Esophagus (tissue), 2 donors: ENCODE results near the gene RELL2. TPM values are rescaled to one million over a fixed set of nuclear protein-coding genes. Genes with fewer than 3 reads are reported as not detected.

Experiments
- H3K27ac ChIP-seq, 2 donors: one replicate each; pipeline ENCODE4 v1.5.1; 2013; ENCODE audit warnings: low read depth in 2 of 2, mild to moderate bottlenecking in 2 of 2, inconsistent platforms in 1 of 2, low read length in 1 of 2, moderate library complexity in 1 of 2
- H3K27me3 ChIP-seq, 2 donors: one replicate each; pipeline ENCODE4 v1.6.1; 2013; ENCODE audit warnings: low read length in 2 of 2, control low read depth in 1 of 2, mild to moderate bottlenecking in 1 of 2; ENCODE audit not compliant: insufficient read depth in 2 of 2, control insufficient read depth in 1 of 2
- H3K36me3 ChIP-seq, 2 donors: one replicate each; pipeline ENCODE4 v1.6.1; 2013; ENCODE audit warnings: low read length in 1 of 2; ENCODE audit not compliant: control insufficient read depth in 2 of 2, insufficient read depth in 2 of 2
- H3K4me1 ChIP-seq, 2 donors: one replicate each; pipeline ENCODE4 v1.6.1; 2013; ENCODE audit warnings: low read length in 1 of 2; ENCODE audit not compliant: control insufficient read depth in 2 of 2, insufficient read depth in 2 of 2
- H3K4me3 ChIP-seq, 2 donors: one replicate each; pipeline ENCODE4 v1.5.1; 2013; ENCODE audit warnings: low read length in 2 of 2, mild to moderate bottlenecking in 2 of 2, low read depth in 1 of 2, moderate library complexity in 1 of 2
- H3K9me3 ChIP-seq, 2 donors: one replicate each; pipeline ENCODE4 v1.6.1; 2013; ENCODE audit warnings: mild to moderate bottlenecking in 2 of 2, low read depth in 1 of 2, low read length in 1 of 2, moderate library complexity in 1 of 2; ENCODE audit not compliant: control insufficient read depth in 2 of 2, insufficient read depth in 1 of 2
- WGBS, 2 donors: extraction: QIAGEN DNeasy Blood & Tissue Kit; methylation state at CpG; one replicate each; pipeline ENCODE4 v1.1.7; 2013; 5-methylcytosine and 5-hydroxymethylcytosine counted together
- polyA plus RNA-seq, 2 donors: library from polyadenylated mRNA; stranded (reverse); fragments of 200-250 nt; gene quantifications; one replicate each; pipeline ENCODE4 v1.2.3, GENCODE V29; 2013
- donor health status: healthy with polysubstance abuse.
- donor health status: Bipolar disorder and iron deficiency.

RELL2 gene
- polyA plus RNA-seq, 2 donors = 6.3 to 6.7 TPM

- Histone ChIP-seq H3K36me3 (peaks cover 3 to 22% of the 10 kb centered on the region in 2 donors), H3K4me3 (no peak overlapping the region)
- WGBS, 2 donors = 86 to 92% methylated on average over 6 of the region's 6 CpGs
Measured at GRCh38 chr5:141646026-141646425, 9.2 kb downstream of the RELL2 start.

GRCh38 chr5:141647242-141647641 lies 10.4 kb downstream of the RELL2 start:
- H3K27me3 ChIP-seq = no peaks in the 10 kb centered on the region
- WGBS, 2 donors = 93 to 96% methylated on average over 5 of the region's 5 CpGs
- H3K36me3 ChIP-seq = peaks cover 3 to 22% of the 10 kb centered on the region in 2 donors
- H3K4me1 ChIP-seq = peaks cover 8 to 11% of the 10 kb centered on the region in 2 donors
- H3K27ac ChIP-seq = no peak overlapping the region
- no peaks in the 10 kb centered on the region for H3K9me3 ChIP-seq
- H3K4me3 ChIP-seq = no peak overlapping the region

More at GRCh38 chr5:141646026-141646425, 9.2 kb downstream of the RELL2 start:
- Histone ChIP-seq H3K9me3 (no peaks in the 10 kb centered on the region), H3K4me1 (peaks cover 3 to 9% of the 10 kb centered on the region in 2 donors), H3K27me3 (no peaks in the 10 kb centered on the region), H3K27ac (no peak overlapping the region)

- WGBS, 2 donors = 89 to 94% methylated on average over 3 of the region's 3 CpGs
- Histone ChIP-seq H3K4me1 (peaks cover 8 to 11% of the 10 kb centered on the region in 2 donors), H3K27ac (no peak overlapping the region), H3K4me3 (no peak overlapping the region), H3K9me3 (no peaks in the 10 kb centered on the region), H3K36me3 (peaks cover 3 to 22% of the 10 kb centered on the region in 2 donors), H3K27me3 (no peaks in the 10 kb centered on the region)
Measured at GRCh38 chr5:141647851-141648250, 11.1 kb downstream of the RELL2 start.

- peaks cover 8 to 11% of the 10 kb centered on the region in 2 donors for H3K4me1 ChIP-seq
- H3K36me3 ChIP-seq = peaks cover 3 to 22% of the 10 kb centered on the region in 2 donors
- H3K27ac ChIP-seq = no peak overlapping the region
- 93% methylated on average over 17 of the region's 17 CpGs for WGBS, 2 donors
- no peak overlapping the region for H3K4me3 ChIP-seq
- no peaks in the 10 kb centered on the region for H3K27me3 ChIP-seq
- no peaks in the 10 kb centered on the region for H3K9me3 ChIP-seq
Measured at GRCh38 chr5:141649056-141649688, 12.4 kb downstream of the RELL2 start.

GRCh38 chr5:141649972-141650371 lies 13.2 kb downstream of the RELL2 start:
- Histone ChIP-seq H3K4me3 (no peak overlapping the region), H3K4me1 (peaks cover 8 to 11% of the 10 kb centered on the region in 2 donors), H3K9me3 (no peaks in the 10 kb centered on the region), H3K27ac (no peak overlapping the region), H3K36me3 (peaks cover 3 to 17% of the 10 kb centered on the region in 2 donors), H3K27me3 (no peaks in the 10 kb centered on the region)

- WGBS, 2 donors = 3 to 4% methylated on average over 47 to 50 of the region's 50 CpGs
- Histone ChIP-seq H3K36me3 (peaks cover 3 to 14% of the 10 kb centered on the region in 2 donors), H3K27me3 (no peaks in the 10 kb centered on the region), H3K4me1 (peaks cover 8 to 11% of the 10 kb centered on the region in 2 donors), H3K9me3 (no peaks in the 10 kb centered on the region), H3K27ac (peak within 1 kb of the TSS; percentile 43 to 65), H3K4me3 (peak within 1 kb of the TSS; percentile 57 to 58)
Measured at GRCh38 chr5:141650851-141651727, 14.3 kb downstream of the RELL2 start, which contains the start of gene FCHSD1. Gene FCHSD1, minus strand, starts transcription at chr5:141651418. Its CDS starts 50 bp downstream, at chr5:141651368.

GRCh38 chr5:141651728-141652105 lies 14.9 kb downstream of the RELL2 start:
- Histone ChIP-seq H3K4me1 (peaks cover 8 to 11% of the 10 kb centered on the region in 2 donors), H3K4me3 (peak overlapping the region; percentile 57 to 58), H3K27me3 (no peaks in the 10 kb centered on the region)

GRCh38 chr5:141654298-141654697 lies 17.5 kb downstream of the RELL2 start:
- Histone ChIP-seq H3K27ac (no peak overlapping the region), H3K36me3 (no peaks in the 10 kb centered on the region), H3K9me3 (no peaks in the 10 kb centered on the region), H3K27me3 (no peaks in the 10 kb centered on the region), H3K4me3 (no peak overlapping the region), H3K4me1 (peaks cover 8 to 11% of the 10 kb centered on the region in 2 donors)
- WGBS, 2 donors = 80 to 83% methylated on average over 2 of the region's 2 CpGs

More at GRCh38 chr5:141651728-141652105, 14.9 kb downstream of the RELL2 start:
- H3K27ac ChIP-seq = peak overlapping the region in 1 of 2 donors; percentile 43
- H3K9me3 ChIP-seq = no peaks in the 10 kb centered on the region
- 39 to 42% methylated on average over 9 of the region's 9 CpGs for WGBS, 2 donors
- peaks cover 3 to 12% of the 10 kb centered on the region in 2 donors for H3K36me3 ChIP-seq

GRCh38 chr5:141655020-141655419 lies 18.2 kb downstream of the RELL2 start:
- Histone ChIP-seq H3K9me3 (no peaks in the 10 kb centered on the region), H3K27me3 (no peaks in the 10 kb centered on the region), H3K4me1 (peaks cover 8 to 9% of the 10 kb centered on the region in 2 donors), H3K4me3 (no peak overlapping the region), H3K27ac (no peak overlapping the region), H3K36me3 (no peaks in the 10 kb centered on the region)
- 87 to 92% methylated on average over 7 of the region's 7 CpGs for WGBS, 2 donors
